Tibial nerve (tissue), 3 donors: ENCODE data around the gene FGGY.

ENCODE experiments used
- CTCF ChIP-seq, 5 experiments: fragments of 200-600 bp in 3 of 5; fragments of 450-650 bp in 2 of 5; sonication (generic) in 3 of 5; IDR thresholded peaks; one replicate each; pipeline ENCODE4 v1.5.1; 2016 to 2019; ENCODE audit warnings: antibody characterized with exemption in 5 of 5, mild to moderate bottlenecking in 3 of 5, moderate library complexity in 2 of 5
- POLR2A ChIP-seq, 2 donors: fragments of 450-650 bp; IDR thresholded peaks; one replicate each; pipeline ENCODE4 v1.6.1; 2017; ENCODE audit warnings: antibody characterized with exemption in 2 of 2, mild to moderate bottlenecking in 2 of 2, moderate library complexity in 2 of 2

DNA sequence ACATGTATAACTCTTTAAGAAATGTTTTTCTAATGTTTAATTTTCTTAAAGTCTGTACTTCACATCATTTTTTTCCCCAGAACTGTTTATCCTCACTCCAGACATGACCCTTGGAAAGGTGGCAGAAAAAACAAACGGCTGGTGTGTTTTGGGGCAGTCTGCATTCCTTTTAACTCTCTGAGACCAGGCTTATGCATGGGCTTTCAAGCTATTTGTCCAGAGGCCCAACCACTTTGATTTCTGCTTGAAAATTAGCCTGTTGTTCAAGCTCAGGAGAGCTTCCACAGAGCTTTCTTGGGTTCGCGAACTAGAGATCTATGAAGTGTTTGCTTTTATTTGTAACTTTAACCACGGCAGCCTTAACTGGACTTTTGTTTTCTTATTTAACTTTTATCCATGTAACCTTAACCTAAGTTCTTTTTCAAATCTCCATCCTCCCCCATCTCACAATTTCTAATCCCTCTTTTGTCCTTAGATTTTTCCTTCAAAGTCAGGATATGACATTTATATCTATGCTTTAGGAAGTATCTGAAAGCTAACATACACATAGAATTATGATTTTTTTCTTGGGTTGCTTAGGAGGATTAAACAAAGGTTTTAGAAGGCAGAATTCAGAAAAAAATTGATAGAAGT is 111.8 kb downstream of the FGGY start:
- no peak for TF ChIP-seq POLR2A (IDR thresholded peaks at IDR 0.05)
- no peak for TF ChIP-seq CTCF (IDR thresholded peaks at IDR 0.05)
